Panc1 (cell line): ENCODE data around the gene GBF1. TPM values are rescaled to one million over a fixed set of nuclear protein-coding genes. Genes with fewer than 3 reads are reported as not detected.

ENCODE experiments used
- ATAC-seq: fragments of 200-7000 bp; cut with Tn5 transposase; 2 replicates; pipeline ENCODE4 v1.9.1; 2020; ENCODE audit warnings: mild to moderate bottlenecking, moderate library complexity
- BruUV-seq: library from RNA; stranded (reverse); fragments of 400-500 nt; replicated peaks from 2 replicates; lab custom pipeline; 2021; lab: Mats Ljungman, UMichigan
- CTCF ChIA-PET: fragments of 300-600 bp; sonication (Branson Sonifier 250); formaldehyde crosslinking; loops from one replicate; lab custom pipeline; 2022; ENCODE audit warnings: antibody characterized with exemption; lab: Charles Lee
- POLR2A ChIA-PET: fragments of 300-600 bp; sonication (Branson Sonifier 250); formaldehyde crosslinking; loops from one replicate; lab custom pipeline; 2022; ENCODE audit warnings: antibody characterized with exemption; lab: Charles Lee
- DNase-seq: peaks from one replicate; pipeline ENCODE4 v3.0.0-alpha.2; 2010; ENCODE audit warnings: low read depth, low spot score
- H3K27ac ChIP-seq: 2 replicates; pipeline ENCODE4 v1.5.1; 2011; ENCODE audit warnings: mild to moderate bottlenecking, low read length, inconsistent platforms
- H3K27me3 ChIP-seq: fragments of 200-500 bp; sonication (Bioruptor generic); 2 replicates; pipeline ENCODE4 v1.6.0; 2014; ENCODE audit warnings: low read length, inconsistent platforms; ENCODE audit not compliant: control insufficient read depth, insufficient read depth
- H3K36me3 ChIP-seq: fragments of 200-500 bp; sonication (Bioruptor generic); 2 replicates; pipeline ENCODE4 v1.5.1; 2014; ENCODE audit warnings: inconsistent platforms, mild to moderate bottlenecking, low read length, moderate library complexity; ENCODE audit not compliant: control insufficient read depth, insufficient read depth
- H3K4me1 ChIP-seq: 2 replicates; pipeline ENCODE4 v1.5.1; 2011; ENCODE audit warnings: inconsistent platforms, mild to moderate bottlenecking, low read length, moderate library complexity; ENCODE audit not compliant: control insufficient read depth, insufficient read depth
- H3K4me3 ChIP-seq, 2 experiments: 2 replicates each; pipeline ENCODE4 v1.5.1; 2011 to 2012; ENCODE audit warnings: low read depth in 2 of 2, low read length in 2 of 2, mild to moderate bottlenecking in 2 of 2, inconsistent platforms in 1 of 2, moderate library complexity in 1 of 2
- H3K9me3 ChIP-seq: fragments of 200-500 bp; sonication (Bioruptor generic); 2 replicates; pipeline ENCODE4 v1.5.1; 2014; ENCODE audit warnings: low read depth, mild to moderate bottlenecking, inconsistent platforms, low read length, moderate library complexity; ENCODE audit not compliant: control insufficient read depth, insufficient read depth
- POLR2AphosphoS5 ChIP-seq: IDR thresholded peaks from 2 replicates; pipeline ENCODE4 v1.6.1; 2012; ENCODE audit warnings: mild to moderate bottlenecking, low read depth, low read length, moderate library complexity
- SIN3A ChIP-seq: IDR thresholded peaks from 2 replicates; pipeline ENCODE4 v1.6.1; 2012; ENCODE audit warnings: low read depth, mild to moderate bottlenecking, low read length, moderate library complexity, borderline replicate concordance; ENCODE audit not compliant: insufficient read depth
- TCF7L2 ChIP-seq: IDR thresholded peaks from 2 replicates; pipeline ENCODE4 v1.6.1; 2011; ENCODE audit warnings: mild to moderate bottlenecking, low read depth, low read length, inconsistent platforms
- in situ Hi-C: cut with HindIII; loops from 2 replicates; pipeline ENCODE4 v1.10.0; 2016; ENCODE audit warnings: low sequenced_read_pairs, low pct_unique_long_range_greater_than_20kb
- intact Hi-C: fragments of 100-400 bp; cut with micrococcal nuclease; formaldehyde crosslinking; loops from one replicate; pipeline ENCODE4 v1.10.0; 2022; ENCODE audit not compliant: unreplicated experiment
- total RNA-seq: library from RNA; stranded (reverse); gene quantifications from one replicate; pipeline ENCODE4 v1.2.1, GENCODE V29; 2021; ENCODE audit not compliant: unreplicated experiment
- TF ChIP-seq, protein P1 (sequence below), 2 experiments: IDR thresholded peaks; 2 replicates each; pipeline ENCODE4 v1.6.1; 2011 to 2012; ENCODE audit warnings: low read depth in 2 of 2, control low read depth in 1 of 2, low read length in 1 of 2, mild to moderate bottlenecking in 1 of 2, moderate library complexity in 1 of 2; ENCODE audit not compliant: insufficient read depth in 1 of 2
- TF ChIP-seq, protein P2 (sequence below): fragments of 450-650 bp; IDR thresholded peaks from 2 replicates; pipeline ENCODE4 v1.5.1; 2017; ENCODE audit warnings: mild to moderate bottlenecking

Gene GBF1
- total RNA-seq, 1 experiment from 2014 or later: 65.0 TPM

DNA sequence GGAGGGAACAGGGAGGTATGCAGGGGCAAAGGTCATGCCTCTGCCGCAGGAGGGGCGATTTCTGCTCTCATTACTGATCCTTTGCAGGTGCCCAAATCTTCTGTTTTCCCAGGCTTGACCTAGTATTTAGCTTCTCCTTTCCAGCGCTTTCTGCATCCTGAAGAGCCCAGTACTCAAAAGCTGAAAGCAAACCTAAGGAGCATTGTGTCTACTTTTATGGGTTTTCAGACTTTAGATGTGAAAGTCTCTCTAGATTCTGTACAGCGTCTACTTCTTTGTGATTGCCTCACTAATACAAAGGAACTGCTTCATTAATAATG lies 560 bp downstream of the GBF1 start:
- peak overlapping the region; percentile 89 for H3K27ac ChIP-seq
- ATAC-seq: no peak
- POLR2A ChIA-PET: interaction anchor here (0.5 kb wide), 1 partner anchor 149 kb away, joined by 4 read pairs; no protein-coding TSS in a partner anchor

DNA sequence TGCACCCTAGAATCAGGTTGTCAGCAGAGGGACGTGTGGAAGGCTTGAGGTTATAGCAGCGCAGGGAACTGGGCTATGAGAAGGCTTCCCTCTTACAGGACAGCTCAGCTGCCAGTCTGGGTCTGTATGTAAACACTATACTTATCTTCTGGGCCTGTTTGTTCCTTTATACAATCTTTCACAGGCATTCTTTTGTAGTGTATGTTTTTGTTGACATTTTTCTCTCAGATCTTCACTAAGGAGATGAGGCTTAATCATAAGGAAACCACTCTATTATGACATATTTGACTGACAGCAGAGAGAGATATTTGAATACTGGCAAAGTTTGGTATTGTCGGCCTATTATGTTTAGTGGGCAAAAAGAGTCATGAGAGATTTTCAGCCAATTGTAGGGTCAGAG lies 929 bp downstream of the GBF1 start:
- in situ Hi-C loops: no loop called here
- ATAC-seq (no peak), DNase-seq (no peak)
- intact Hi-C loops: no loop called here
- peak overlapping the region; percentile 81 to 92 for H3K4me3 ChIP-seq
- CTCF ChIA-PET: interaction anchor here (0.6 to 0.7 kb wide), 2 partner anchors 40 to 43 kb away, joined by 4 to 8 read pairs; no protein-coding TSS in a partner anchor
- POLR2A ChIA-PET: no interaction called here
- H3K4me1 ChIP-seq: peaks cover 32% of the 10 kb centered on the region
- BruUV-seq: no TSS peak
- H3K27ac ChIP-seq: peak overlapping the region; percentile 89
- H3K27me3 ChIP-seq: no peaks in the 10 kb centered on the region
- peaks cover 5% of the 10 kb centered on the region; the same call in 1 of the 2 replicates for H3K36me3 ChIP-seq
- H3K9me3 ChIP-seq: no peaks in the 10 kb centered on the region
- TF ChIP-seq, protein P1, sequence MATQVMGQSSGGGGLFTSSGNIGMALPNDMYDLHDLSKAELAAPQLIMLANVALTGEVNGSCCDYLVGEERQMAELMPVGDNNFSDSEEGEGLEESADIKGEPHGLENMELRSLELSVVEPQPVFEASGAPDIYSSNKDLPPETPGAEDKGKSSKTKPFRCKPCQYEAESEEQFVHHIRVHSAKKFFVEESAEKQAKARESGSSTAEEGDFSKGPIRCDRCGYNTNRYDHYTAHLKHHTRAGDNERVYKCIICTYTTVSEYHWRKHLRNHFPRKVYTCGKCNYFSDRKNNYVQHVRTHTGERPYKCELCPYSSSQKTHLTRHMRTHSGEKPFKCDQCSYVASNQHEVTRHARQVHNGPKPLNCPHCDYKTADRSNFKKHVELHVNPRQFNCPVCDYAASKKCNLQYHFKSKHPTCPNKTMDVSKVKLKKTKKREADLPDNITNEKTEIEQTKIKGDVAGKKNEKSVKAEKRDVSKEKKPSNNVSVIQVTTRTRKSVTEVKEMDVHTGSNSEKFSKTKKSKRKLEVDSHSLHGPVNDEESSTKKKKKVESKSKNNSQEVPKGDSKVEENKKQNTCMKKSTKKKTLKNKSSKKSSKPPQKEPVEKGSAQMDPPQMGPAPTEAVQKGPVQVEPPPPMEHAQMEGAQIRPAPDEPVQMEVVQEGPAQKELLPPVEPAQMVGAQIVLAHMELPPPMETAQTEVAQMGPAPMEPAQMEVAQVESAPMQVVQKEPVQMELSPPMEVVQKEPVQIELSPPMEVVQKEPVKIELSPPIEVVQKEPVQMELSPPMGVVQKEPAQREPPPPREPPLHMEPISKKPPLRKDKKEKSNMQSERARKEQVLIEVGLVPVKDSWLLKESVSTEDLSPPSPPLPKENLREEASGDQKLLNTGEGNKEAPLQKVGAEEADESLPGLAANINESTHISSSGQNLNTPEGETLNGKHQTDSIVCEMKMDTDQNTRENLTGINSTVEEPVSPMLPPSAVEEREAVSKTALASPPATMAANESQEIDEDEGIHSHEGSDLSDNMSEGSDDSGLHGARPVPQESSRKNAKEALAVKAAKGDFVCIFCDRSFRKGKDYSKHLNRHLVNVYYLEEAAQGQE (IDR thresholded peaks at IDR 0.05; ENCODE audit: insufficient read depth in 1 of 2, low read depth in 2 of 2, low read length in 1 of 2): no peak
- TF ChIP-seq SIN3A: no peak
- no peak for TF ChIP-seq POLR2AphosphoS5
- TF ChIP-seq, protein P2, sequence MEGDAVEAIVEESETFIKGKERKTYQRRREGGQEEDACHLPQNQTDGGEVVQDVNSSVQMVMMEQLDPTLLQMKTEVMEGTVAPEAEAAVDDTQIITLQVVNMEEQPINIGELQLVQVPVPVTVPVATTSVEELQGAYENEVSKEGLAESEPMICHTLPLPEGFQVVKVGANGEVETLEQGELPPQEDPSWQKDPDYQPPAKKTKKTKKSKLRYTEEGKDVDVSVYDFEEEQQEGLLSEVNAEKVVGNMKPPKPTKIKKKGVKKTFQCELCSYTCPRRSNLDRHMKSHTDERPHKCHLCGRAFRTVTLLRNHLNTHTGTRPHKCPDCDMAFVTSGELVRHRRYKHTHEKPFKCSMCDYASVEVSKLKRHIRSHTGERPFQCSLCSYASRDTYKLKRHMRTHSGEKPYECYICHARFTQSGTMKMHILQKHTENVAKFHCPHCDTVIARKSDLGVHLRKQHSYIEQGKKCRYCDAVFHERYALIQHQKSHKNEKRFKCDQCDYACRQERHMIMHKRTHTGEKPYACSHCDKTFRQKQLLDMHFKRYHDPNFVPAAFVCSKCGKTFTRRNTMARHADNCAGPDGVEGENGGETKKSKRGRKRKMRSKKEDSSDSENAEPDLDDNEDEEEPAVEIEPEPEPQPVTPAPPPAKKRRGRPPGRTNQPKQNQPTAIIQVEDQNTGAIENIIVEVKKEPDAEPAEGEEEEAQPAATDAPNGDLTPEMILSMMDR: no peak
- no peak for TF ChIP-seq TCF7L2

More for the DNA sequence above, 560 bp downstream of the GBF1 start:
- no peak for DNase-seq
- no TSS peak for BruUV-seq
- no peaks in the 10 kb centered on the region for H3K9me3 ChIP-seq
- peaks cover 5% of the 10 kb centered on the region; the same call in 1 of the 2 replicates for H3K36me3 ChIP-seq
- TF ChIP-seq, protein P2: no peak
- no peak for TF ChIP-seq POLR2AphosphoS5
- TF ChIP-seq SIN3A: no peak
- no peak for TF ChIP-seq TCF7L2
- TF ChIP-seq, protein P1 (IDR thresholded peaks at IDR 0.05; ENCODE audit: insufficient read depth in 1 of 2, low read depth in 2 of 2, low read length in 1 of 2): no peak
- in situ Hi-C loops (no loop called here), intact Hi-C loops (no loop called here)
- no peaks in the 10 kb centered on the region for H3K27me3 ChIP-seq
- CTCF ChIA-PET: interaction anchor here (0.6 to 1.9 kb wide), 7 partner anchors 14 to 106 kb away, joined by 3 to 8 read pairs (median 4); no protein-coding TSS in a partner anchor
- peak overlapping the region; percentile 81 to 92 for H3K4me3 ChIP-seq
- peaks cover 32% of the 10 kb centered on the region for H3K4me1 ChIP-seq
